Keratinocyte (primary cell): ENCODE results near the gene LSM4.

Experiments used
- CTCF ChIP-seq, 3 experiments: IDR thresholded peaks in 1 of 3; conservative IDR thresholded peaks in 1 of 3; optimal IDR thresholded peaks in 1 of 3; 2 replicates in 2 of 3; 3 replicates in 1 of 3; pipeline versions ENCODE3 to v1.5.1; 2011; ENCODE audit warnings: low read length in 3 of 3, mild to moderate bottlenecking in 3 of 3, moderate library complexity in 2 of 3, control low read depth in 1 of 3, inconsistent platforms in 1 of 3; ENCODE audit not compliant: insufficient read depth in 2 of 3; ENCODE audit errors: extremely low read depth in 1 of 3
- EZH2 ChIP-seq: IDR thresholded peaks from one replicate; pipeline ENCODE4 v1.6.1; 2012; ENCODE audit warnings: inconsistent platforms, mild to moderate bottlenecking, low read length, moderate library complexity

GRCh38 chr19:18274219-18274780, 48.6 kb downstream of the LSM4 start, which contains the start of gene IQCN:
- TF ChIP-seq EZH2 (no peak), CTCF (optimal IDR thresholded peaks at IDR 0.05 in 1 of 3, IDR thresholded peaks at IDR 0.05 in 1 of 3, conservative IDR thresholded peaks at IDR 0.05 in 1 of 3; ENCODE audit: extremely low read depth in 1 of 3, insufficient read depth in 2 of 3, low read length in 3 of 3) (no peak)
